ENCODE measurements around the gene MCFD2.

GRCh38 chr2:46964835-46965560, 49.4 kb upstream of the MCFD2 start:
- no peak for TF ChIP-seq CTCF (IDR thresholded peaks at IDR 0.05)
- no peak for TF ChIP-seq REST (IDR thresholded peaks at IDR 0.05; ENCODE audit: insufficient read depth in 1 of 2, low read depth in 2 of 2, low read length in 1 of 2)
- no peak for TF ChIP-seq POLR2AphosphoS5 (IDR thresholded peaks at IDR 0.05; ENCODE audit: low read depth, low read length)
- TF ChIP-seq SIN3A (IDR thresholded peaks at IDR 0.05; ENCODE audit: borderline replicate concordance, insufficient read depth, low read depth, low read length), result no peak
- TF ChIP-seq TCF7L2 (IDR thresholded peaks at IDR 0.05; ENCODE audit: low read depth, low read length), result no peak
